CD4-positive, alpha-beta T cell treated with Interleukin-15 for 1 hour (primary cell): ENCODE data around the gene KIF26A.

Experiments
- DNase-seq: peaks from one replicate; pipeline ENCODE4 v3.0.0-alpha.2; 2020

KIF26A gene

GRCh38 chr14:104158827-104159798 lies 20.7 kb downstream of the KIF26A start:
- no peak for DNase-seq

- DNase-seq = no peak
Measured at GRCh38 chr14:104159990-104160389, 21.6 kb downstream of the KIF26A start.

GRCh38 chr14:104161602-104162367 lies 23.4 kb downstream of the KIF26A start:
- DNase-seq = no peak

GRCh38 chr14:104162495-104162894 lies 24.1 kb downstream of the KIF26A start:
- DNase-seq = no peak

- no peak for DNase-seq
Measured at GRCh38 chr14:104163541-104163940, 25.2 kb downstream of the KIF26A start.

- no peak for DNase-seq
Measured at GRCh38 chr14:104164041-104164440, 25.7 kb downstream of the KIF26A start.

GRCh38 chr14:104164512-104164911 lies 26.1 kb downstream of the KIF26A start:
- no peak for DNase-seq

- DNase-seq = no peak
Measured at GRCh38 chr14:104166698-104167097, 28.3 kb downstream of the KIF26A start.

- no peak for DNase-seq
Measured at GRCh38 chr14:104168603-104169002, 30.2 kb downstream of the KIF26A start.

GRCh38 chr14:104169005-104169698 lies 30.8 kb downstream of the KIF26A start:
- no peak for DNase-seq

- no peak for DNase-seq
Measured at GRCh38 chr14:104169699-104170479, 31.5 kb downstream of the KIF26A start.

- DNase-seq = no peak
Measured at GRCh38 chr14:104171029-104171697, 32.8 kb downstream of the KIF26A start.

- DNase-seq = no peak
Measured at GRCh38 chr14:104171895-104172294, 33.5 kb downstream of the KIF26A start.

GRCh38 chr14:104172349-104172748 lies 34.0 kb downstream of the KIF26A start:
- no peak for DNase-seq

GRCh38 chr14:104172880-104173279 lies 34.5 kb downstream of the KIF26A start:
- DNase-seq = no peak

GRCh38 chr14:104174051-104174450 lies 35.7 kb downstream of the KIF26A start:
- DNase-seq = no peak

GRCh38 chr14:104175041-104175440 lies 36.7 kb downstream of the KIF26A start:
- no peak for DNase-seq

- no peak for DNase-seq
Measured at GRCh38 chr14:104175811-104176210, 37.4 kb downstream of the KIF26A start.

- DNase-seq = no peak
Measured at GRCh38 chr14:104176611-104177010, 38.2 kb downstream of the KIF26A start.

- DNase-seq = no peak
Measured at GRCh38 chr14:104177411-104177810, 39.0 kb downstream of the KIF26A start.

- DNase-seq = no peak
Measured at GRCh38 chr14:104178279-104178678, 39.9 kb downstream of the KIF26A start.

GRCh38 chr14:104179126-104179525 lies 40.7 kb downstream of the KIF26A start:
- no peak for DNase-seq
